Right renal cortex interstitium (tissue), 3 donors: ENCODE measurements around the gene EME1. TPM values are rescaled to one million over a fixed set of nuclear protein-coding genes. Genes with fewer than 3 reads are reported as not detected.

Experiments
- DNase-seq, 3 donors: peaks; one replicate each; pipeline ENCODE4 v3.0.0-alpha.2; 2013; ENCODE audit warnings: low read depth in 3 of 3, low spot score in 2 of 3
- polyA plus RNA-seq, 3 donors: library from polyadenylated mRNA; unstranded; fragments of 120-200 nt; gene quantifications; one replicate each; pipeline ENCODE4 v1.2.1, GENCODE V29; 2013; ENCODE audit not compliant: insufficient read length in 3 of 3

The EME1 gene
- polyA plus RNA-seq, 3 donors, result 7.1 to 9.4 (median 8.5) TPM

DNA sequence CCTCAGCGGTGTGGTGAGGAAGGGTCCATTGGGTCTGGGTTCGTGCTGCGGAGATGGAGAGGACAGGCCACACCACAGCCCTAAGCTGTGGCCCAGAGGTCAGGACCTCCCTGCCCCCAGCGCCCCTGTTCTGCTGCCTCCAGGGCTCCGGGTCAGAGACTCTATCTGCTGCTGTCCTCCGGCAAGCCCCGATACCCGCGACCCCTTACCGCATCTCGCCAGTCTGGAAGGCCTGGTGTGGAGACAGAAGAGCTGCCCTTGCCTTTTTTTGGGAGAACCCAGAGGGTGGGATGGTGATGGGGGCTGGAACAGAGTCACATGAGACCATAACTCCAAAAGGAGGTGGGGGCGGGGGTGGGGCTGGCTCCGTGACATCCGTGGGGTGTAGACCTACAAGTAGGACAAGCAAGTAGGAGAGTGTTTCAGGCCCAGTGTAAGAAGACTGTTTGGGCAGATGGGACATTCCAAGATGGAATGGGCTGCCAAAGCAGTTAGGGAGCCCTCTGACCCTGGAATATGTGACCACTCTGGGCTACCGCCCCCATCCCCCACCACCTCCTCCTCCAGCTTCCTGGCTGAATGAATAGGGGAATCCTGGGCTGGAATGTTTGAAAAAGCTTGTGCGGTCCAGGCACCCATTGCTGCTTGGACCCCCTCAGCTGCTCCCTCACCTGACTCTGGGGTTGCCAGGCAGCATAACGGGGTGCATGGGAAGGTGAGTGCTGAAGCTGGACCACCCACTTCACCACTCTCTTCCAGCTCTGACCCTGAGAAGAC lies 25.7 kb upstream of the EME1 start:
- DNase-seq, result no peak

DNA sequence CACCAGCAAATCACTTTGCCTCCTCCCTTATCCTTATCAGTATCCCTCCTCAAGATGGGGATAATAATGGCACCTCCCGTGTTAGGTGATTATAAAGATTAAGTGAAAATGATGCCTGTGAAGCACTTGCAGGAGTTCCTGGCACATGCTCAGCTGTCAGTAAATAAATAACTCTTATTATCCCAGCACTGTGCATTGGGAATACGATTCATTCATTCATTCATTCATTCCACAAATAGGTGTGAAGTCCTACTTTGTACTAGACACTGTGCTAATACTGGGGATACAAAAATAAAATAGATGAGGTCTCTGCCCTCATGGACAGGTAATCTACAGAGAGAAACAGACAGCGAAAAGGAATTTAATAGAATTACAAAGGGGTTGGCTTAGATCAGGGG lies 25.1 kb upstream of the EME1 start:
- DNase-seq, result no peak

DNA sequence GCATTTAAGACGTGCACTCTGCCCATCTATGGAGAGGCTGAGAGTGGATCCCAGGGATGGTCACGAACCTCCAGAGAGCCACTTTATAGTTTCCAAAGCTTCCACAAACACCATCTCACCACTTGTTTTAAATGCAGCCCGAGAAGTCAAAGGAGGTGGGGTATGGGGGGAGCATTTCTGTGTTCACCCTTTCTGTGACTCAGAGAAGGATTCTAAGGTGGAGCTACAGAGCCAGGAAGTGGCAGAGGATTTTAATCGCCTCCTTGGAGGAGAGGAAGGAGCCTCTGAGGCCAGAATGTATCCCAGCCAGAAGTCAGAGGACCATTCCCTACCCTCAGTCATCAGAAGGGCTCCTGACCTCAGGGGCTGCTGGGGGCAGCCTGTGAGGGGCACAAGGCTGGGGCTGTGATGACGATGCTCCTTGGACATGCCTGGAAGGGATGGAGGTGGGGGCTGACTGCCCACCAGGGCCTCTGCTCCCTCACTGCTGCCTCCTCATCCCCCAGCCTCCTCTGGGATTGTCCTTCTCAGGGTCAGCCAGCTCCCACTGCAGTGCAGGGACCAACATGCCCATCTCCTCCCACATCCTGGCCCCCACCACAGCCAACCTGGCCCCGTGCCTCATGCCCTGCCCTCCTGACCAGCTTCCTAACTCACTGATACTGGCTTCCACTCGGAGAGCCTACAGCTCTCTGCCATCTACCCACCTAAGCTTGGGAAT lies 24.3 kb upstream of the EME1 start:
- no peak for DNase-seq

DNA sequence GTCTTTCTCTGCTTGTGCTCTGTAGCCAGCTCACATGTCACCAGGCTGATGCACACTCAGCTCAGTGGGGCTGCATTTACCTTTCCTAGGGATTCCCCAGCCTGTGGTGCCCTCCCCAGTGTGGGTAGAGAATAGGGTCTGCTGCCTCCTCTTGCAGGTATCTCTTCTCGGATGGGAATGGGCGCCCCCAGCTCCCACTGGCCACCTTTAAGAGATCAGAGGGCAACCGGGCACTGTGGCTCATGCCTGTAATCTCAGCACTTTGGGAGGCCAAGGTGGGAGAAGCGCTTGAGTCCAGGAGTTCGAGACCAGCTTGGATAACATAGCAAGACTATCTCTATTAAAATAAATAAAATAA lies 23.8 kb upstream of the EME1 start:
- DNase-seq, result no peak

DNA sequence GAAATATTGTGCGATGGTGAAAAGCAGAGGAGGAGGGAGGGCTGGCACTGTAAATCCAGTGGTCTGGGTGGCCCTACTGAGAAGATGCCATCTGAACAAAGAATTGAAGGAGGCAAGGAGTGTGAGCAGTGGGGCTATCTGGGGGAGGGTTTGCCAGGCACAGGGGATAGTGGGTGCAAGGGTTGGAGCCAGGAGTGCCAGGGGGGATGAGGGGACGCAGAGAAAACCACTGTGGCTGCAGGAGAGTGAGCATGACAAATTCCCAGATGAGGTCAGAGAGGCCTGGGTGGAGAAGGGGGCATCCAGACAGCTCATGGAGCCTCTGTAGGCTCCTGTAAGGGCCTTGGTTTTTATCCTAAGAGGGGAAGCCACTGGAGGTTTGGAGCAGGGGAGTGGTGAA lies 22.3 kb upstream of the EME1 start:
- DNase-seq, result no peak

DNA sequence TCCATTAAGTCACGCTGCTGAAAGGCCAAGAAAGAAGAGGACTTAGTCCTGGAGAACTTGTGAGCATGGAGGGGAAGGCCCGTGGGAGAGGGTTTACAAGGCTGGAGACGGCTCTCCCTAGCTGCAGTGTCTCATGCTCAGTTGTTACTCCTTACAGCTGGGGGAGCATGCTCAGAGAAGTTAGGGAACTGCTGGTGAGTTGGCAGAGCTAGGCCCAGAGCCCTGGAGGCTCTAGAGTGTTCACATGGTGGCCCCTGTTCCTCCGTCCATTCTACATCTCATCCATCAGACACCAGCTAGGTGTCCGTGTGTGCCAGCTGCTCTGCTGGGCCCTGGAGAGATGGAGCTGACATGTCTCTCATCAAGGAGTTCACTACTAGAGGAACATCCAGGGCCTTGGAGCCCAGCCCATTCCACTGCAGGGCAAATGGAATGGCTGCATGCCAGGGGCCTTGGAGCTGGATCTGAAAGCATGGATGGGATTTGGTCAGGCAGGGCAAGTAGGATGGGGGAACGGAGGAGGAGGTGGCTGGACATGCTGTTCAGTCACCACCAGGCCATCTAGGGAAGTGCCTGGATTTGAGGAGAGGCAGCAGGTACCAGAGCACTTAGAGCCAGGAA lies 20.8 kb upstream of the EME1 start:
- no peak for DNase-seq

DNA sequence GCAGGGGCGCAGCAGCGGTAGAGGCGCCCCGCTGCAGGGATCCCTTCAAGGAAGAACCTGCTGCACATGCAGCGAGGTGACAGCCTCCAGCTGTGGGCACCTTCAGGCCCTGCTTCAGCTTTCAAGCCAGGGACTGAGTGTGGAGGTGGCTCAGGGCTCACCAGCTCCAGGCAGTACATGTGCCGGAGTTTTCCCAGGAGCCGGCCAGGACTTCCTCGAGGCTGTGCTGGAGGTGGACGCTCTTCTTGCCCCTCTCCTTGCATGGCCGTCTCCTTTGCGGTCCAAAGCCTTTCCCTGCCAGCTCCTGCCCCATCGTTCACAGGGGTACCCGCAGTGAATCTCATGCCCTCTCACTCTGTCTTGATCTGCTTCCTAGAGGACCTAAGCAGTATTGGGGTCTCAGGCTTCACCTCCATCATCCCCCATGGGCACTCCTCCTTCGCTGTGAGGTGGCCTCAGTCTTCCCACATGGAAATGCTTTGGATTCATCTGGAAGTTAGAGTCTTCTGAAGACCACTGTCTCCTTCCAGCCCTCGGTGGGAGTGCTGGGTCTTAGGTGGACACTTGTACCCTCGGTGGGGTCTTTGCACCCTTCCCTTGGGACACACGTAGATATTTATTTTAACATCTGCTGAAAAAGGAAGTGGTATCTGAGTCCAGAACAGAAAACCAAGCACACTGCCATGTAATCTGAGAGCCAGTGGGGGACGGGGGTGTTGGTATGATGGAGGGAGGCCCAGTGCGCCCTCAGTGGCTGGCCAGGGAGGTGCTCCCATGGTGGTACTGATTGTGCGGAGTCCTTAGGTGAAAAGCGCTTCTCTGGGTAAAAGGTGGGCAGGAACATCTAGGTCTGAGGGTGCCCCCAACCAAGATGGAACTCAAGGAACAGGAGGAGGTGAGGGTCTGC lies 20.1 kb upstream of the EME1 start:
- no peak for DNase-seq

DNA sequence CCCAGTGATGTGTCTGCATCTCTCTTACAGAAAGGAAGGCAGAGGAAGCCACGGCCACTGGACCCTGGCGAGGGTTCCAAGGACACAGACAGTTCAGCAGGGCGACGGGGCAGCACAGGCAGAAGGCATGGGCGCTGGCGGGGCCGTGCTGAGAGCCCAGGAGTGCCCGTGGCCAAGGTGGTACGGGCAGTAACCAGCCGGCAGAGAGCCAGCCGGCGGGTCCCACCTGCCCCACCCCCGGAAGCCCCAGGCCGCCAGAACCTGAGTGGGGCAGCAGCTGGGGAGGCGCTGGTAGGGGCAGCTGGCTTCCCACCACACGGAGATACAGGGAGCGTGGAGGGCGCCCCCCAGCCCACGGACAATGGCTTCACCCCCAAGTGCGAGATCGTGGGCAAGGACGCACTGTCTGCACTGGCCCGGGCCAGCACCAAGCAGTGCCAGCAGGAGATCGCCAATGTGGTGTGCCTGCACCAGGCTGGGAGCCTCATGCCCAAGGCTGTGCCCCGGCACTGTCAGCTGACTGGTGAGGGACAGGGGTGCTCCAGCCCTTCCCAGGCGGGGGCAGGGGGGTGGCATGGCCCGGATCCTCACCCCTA lies 19.3 kb upstream of the EME1 start:
- no peak for DNase-seq

DNA sequence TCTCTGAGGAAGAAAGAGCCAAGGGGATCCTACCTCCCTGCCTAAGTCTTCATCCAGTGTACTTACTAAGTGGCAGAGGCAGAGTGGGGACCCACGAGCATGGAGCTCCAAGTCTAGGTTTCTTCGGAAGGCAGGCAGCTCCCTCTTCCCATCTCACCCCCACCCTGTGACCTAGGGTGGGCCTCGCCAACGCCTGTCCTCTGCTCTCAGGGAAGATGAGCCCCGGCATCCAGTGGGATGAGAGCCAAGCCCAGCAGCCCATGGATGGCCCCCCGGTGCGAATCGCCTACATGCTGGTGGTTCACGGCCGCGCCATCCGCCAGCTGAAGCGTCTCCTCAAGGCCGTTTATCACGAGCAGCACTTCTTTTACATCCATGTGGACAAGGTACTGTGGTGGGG lies 18.8 kb upstream of the EME1 start:
- no peak for DNase-seq

DNA sequence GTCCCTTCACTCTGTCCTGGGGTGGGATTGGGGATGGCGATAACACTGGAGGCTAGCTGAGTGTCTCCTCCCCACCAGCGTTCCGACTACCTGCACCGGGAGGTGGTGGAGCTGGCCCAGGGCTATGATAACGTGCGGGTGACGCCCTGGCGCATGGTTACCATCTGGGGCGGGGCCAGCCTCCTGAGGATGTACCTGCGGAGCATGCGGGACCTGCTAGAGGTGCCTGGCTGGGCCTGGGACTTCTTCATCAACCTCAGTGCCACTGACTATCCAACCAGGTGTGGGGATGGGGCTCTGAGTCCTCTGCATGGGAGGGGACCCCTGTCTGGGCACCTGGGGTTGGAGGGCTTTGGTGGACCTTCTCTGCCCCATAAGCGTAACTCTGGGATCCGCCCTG lies 18.3 kb upstream of the EME1 start:
- DNase-seq, result no peak

DNA sequence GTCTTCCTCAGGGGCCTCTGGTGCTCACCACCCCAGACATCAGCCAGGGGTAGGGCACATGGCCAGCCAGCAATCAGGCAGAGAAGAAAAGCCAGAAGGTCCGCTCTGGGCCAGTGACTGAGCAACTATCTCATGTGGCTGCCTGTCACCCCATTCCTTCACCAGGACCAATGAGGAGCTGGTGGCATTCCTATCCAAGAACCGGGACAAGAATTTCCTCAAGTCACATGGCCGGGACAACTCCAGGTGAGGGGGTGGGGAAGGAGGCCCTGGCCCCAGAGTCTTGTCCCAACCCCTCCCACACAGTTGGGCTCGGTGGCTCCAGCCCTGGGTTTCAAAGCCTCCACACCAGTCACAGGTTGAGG lies 17.7 kb upstream of the EME1 start:
- no peak for DNase-seq

DNA sequence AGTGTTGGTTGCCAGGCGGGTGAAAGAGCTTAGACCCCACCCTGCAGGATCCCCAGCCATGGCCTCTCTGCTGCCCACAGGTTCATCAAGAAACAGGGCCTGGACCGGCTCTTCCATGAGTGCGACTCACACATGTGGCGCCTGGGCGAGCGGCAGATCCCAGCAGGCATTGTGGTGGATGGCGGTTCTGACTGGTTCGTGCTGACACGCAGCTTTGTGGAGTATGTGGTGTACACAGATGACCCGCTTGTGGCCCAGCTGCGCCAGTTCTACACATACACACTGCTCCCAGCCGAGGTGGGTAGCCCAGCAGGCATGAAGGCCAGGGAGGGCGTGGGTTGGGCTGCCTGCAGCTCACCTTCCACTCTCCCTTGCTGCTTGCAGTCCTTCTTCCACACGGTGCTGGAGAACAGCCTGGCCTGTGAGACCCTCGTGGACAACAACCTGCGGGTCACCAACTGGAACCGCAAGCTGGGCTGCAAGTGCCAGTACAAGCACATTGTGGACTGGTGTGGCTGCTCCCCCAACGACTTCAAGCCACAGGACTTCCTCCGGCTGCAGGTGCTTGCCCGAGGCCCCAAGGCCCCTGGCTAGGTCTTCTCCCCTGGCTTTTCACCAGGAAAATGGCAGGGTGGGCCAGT lies 17.2 kb upstream of the EME1 start:
- no peak for DNase-seq

DNA sequence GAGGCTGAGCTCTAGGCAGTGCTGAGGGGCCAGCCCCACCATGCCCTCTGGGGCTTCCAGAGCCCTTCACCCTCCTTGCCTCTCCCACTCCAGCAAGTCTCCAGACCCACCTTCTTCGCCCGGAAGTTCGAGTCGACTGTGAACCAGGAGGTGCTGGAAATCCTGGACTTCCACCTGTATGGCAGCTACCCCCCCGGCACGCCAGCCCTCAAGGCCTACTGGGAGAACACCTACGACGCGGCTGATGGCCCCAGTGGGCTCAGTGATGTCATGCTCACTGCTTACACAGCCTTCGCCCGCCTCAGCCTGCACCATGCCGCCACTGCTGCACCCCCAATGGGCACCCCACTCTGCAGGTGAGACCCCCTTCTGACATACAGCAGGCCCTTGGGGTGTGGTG lies 16.6 kb upstream of the EME1 start:
- no peak for DNase-seq

DNA sequence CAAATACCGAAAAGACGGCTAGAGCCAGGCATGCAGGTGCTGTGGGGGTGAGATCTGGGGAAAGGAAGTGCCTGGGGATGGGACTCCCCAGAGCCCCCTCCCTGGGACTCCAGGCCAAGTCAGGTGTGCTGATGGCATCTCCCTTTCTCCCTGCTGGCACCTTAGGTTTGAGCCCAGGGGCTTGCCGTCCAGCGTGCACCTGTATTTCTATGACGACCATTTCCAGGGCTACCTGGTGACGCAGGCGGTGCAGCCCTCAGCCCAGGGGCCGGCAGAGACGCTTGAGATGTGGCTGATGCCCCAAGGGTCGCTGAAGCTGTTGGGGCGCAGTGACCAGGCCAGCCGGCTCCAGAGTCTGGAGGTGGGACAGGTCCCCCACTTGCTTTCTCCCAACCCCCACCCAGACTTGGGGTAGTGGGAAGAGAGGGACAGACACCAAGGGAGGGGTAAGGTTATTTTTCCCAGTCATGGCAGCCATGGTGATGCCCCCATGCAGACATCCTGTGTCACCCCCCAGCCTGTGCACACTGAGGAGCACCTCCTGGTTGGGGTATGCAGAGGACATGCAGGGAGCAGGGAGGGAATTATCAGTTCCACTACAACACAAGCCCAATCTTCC lies 16.0 kb upstream of the EME1 start:
- DNase-seq, result no peak

DNA sequence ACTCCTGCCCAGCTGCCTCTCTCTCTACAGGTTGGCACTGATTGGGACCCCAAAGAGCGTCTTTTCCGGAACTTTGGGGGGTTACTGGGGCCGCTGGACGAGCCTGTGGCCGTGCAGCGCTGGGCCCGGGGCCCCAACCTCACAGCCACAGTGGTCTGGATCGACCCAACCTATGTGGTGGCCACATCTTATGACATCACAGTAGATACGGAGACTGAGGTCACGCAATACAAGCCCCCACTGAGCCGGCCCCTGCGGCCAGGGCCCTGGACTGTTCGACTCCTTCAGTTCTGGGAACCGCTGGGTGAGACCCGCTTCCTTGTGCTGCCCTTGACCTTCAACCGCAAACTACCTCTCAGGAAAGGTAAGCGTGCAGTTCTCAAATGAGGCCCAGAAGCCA lies 14.9 kb upstream of the EME1 start:
- no peak for DNase-seq

DNA sequence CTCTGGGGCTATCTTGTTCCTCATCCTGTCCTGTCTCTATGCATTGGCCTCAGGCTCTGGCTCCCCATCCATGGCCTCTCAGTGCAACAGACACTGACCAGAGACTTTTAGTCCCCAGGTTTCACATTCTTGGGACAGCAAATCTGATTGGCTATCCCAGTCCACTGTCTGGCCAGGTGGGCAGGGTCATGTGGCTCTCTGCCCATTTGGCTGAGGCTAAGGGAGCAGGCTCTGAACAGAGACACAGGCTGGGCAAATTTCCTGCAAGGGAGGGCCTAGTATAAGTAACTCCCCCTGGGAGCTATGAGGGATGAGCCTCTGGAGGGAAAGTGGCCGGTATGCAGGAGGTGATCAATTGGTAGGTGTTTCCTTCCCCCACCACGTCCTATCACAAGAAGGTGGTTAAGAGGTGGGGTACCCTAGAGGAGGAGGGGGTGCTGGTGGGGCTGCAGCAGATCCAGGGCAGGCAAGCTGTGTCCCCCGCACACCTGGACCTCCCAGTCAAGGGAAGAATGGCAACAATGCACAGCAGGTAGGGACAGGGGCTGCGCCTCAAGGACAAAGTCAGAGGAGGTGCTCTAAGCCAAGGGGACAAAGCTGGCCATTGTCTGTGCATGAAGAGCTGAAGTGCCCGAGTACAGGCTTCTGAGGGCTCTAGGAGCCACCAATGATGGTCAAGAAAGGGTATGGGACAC lies 13.9 kb upstream of the EME1 start:
- DNase-seq, result no peak

DNA sequence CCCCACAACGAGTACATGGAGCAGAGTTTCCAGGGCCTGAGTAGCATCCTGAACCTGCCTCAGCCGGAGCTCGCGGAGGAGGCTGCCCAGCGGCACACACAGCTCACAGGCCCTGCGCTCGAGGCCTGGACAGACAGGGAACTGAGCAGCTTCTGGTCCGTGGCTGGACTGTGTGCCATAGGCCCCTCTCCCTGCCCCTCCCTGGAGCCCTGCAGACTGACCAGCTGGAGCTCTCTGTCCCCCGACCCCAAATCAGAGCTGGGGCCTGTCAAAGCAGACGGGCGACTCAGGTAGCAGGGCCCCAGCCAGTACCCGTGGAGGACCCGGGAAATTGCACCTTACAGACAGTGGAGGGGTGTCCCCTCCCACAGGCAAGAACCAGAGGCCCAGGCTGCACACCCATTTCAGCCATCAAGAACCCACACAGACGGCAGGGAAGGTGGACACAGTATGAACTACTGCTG lies 13.0 kb upstream of the EME1 start:
- no peak for DNase-seq

DNA sequence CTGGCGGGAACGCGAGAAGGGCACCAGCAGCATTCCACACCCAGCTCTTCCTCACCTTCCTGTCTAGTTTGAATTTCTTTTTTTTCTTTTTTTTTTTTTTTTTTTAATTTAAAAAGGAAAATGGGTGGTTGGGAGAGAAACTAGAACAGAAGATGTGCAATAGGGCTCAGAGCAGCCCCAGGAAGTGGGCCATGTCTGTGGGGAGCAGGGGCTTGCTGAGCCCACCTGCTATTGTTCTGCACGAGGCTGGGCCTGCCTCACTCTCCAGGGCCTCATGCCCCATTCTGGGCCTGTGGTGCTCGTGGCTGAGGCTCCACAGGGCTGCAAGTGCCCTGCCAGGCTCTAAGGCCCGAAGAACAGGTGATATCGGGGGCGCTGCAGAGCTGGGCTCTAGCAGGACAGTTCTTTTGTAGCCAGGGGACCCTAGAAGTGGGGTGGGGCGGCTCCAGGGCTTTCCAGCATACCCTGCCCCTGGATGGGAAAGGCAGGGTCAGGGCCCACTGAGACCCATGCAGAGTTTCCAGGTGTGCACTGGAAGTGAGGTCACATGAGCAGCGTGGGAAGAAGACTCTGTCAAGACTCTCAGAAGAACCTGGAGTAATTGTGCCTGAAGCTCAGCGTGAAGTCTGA lies 12.4 kb upstream of the EME1 start:
- no peak for DNase-seq
